Adrenal gland (tissue), 5 donors: ENCODE results near the gene LLGL1.
"Not testable (repeated sequence)": the region's sequence is repeated elsewhere in the genome, so short reads cannot be mapped to it uniquely, and the experiment has no call there.

Experiments used
- CTCF ChIP-seq, 6 experiments: fragments of 450-650 bp in 4 of 6; fragments of 200-600 bp in 2 of 6; sonication (generic) in 1 of 6; IDR thresholded peaks; 1 replicate in 5 of 6; 2 replicates in 1 of 6; pipeline versions ENCODE4 v1.5.1 to v1.8.0; 2016 to 2021; ENCODE audit warnings: antibody characterized with exemption in 6 of 6, mild to moderate bottlenecking in 2 of 6, moderate library complexity in 1 of 6
- POLR2A ChIP-seq, 2 donors: fragments of 450-650 bp; IDR thresholded peaks; one replicate each; pipeline ENCODE4 v1.6.1; 2017; ENCODE audit warnings: antibody characterized with exemption in 2 of 2, mild to moderate bottlenecking in 2 of 2, moderate library complexity in 1 of 2
- donor health status: DM: no; HTN: no; CAD: no.

GRCh38 chr17:18216906-18217305, 8.5 kb upstream of the LLGL1 start:
- not testable (repeated sequence) for TF ChIP-seq CTCF, POLR2A (IDR thresholded peaks at IDR 0.05)
